GM12878 (cell line): ENCODE results near the gene ZNF366. TPM values are rescaled to one million over a fixed set of nuclear protein-coding genes. Genes with fewer than 3 reads are reported as not detected.

Experiments
- ASH2L ChIP-seq: fragments of 300-600, 200-600 bp; sonication (generic); IDR thresholded peaks from 2 replicates; pipeline ENCODE4 v1.6.1; 2017; ENCODE audit warnings: low read depth, mild to moderate bottlenecking, borderline replicate concordance
- BACH1 ChIP-seq: fragments of 450-650 bp; IDR thresholded peaks from 2 replicates; pipeline ENCODE4 v1.6.1; 2017; ENCODE audit warnings: mild to moderate bottlenecking, borderline replicate concordance
- EGR1 ChIP-seq, 2 experiments: IDR thresholded peaks; 1 replicate in 1 of 2; 2 replicates in 1 of 2; pipeline ENCODE4 v1.6.1; 2011 to 2012; ENCODE audit warnings: low read depth in 2 of 2, low read length in 2 of 2, borderline replicate concordance in 1 of 2, mild to moderate bottlenecking in 1 of 2, moderate library complexity in 1 of 2
- EP300 ChIP-seq, 2 experiments: fragments of 150-350 bp in 1 of 2; IDR thresholded peaks; 2 replicates each; pipeline ENCODE4 v1.6.1; 2011 to 2012; ENCODE audit warnings: low read depth in 2 of 2, low read length in 2 of 2, borderline replicate concordance in 1 of 2, improper control_type of control experiment in 1 of 2, inconsistent platforms in 1 of 2; ENCODE audit not compliant: control insufficient read depth in 1 of 2
- GATAD2B ChIP-seq: fragments of 450-650 bp; conservative IDR thresholded peaks from 2 replicates; pipeline ENCODE4 v1.6.1; 2017; ENCODE audit warnings: low read depth, mild to moderate bottlenecking, moderate library complexity
- HDAC6 ChIP-seq: fragments of 200-600 bp; sonication (generic); IDR thresholded peaks from one replicate; pipeline ENCODE4 v1.8.0; 2017; ENCODE audit warnings: antibody characterized with exemption; ENCODE audit not compliant: unreplicated experiment
- MEF2B ChIP-seq: fragments of 450-650 bp; IDR thresholded peaks from 2 replicates; pipeline ENCODE4 v1.6.1; 2018; ENCODE audit warnings: mild to moderate bottlenecking, moderate library complexity; ENCODE audit not compliant: partially characterized antibody, poor library complexity, severe bottlenecking
- MTA2 ChIP-seq: fragments of 450-650 bp; IDR thresholded peaks from 2 replicates; pipeline ENCODE4 v1.6.1; 2016; ENCODE audit warnings: low read depth, mild to moderate bottlenecking, moderate library complexity
- NFYB ChIP-seq: IDR thresholded peaks from 2 replicates; pipeline ENCODE4 v1.6.1; 2011; ENCODE audit warnings: low read depth, mild to moderate bottlenecking, low read length, improper control_type of control experiment, moderate library complexity; ENCODE audit not compliant: insufficient read depth
- PAX8 ChIP-seq: fragments of 450-650 bp; IDR thresholded peaks from 2 replicates; pipeline ENCODE4 v1.6.1; 2017; ENCODE audit warnings: mild to moderate bottlenecking, moderate library complexity
- RCOR1 ChIP-seq: conservative IDR thresholded peaks from 2 replicates; pipeline ENCODE4 v1.6.1; 2012; ENCODE audit warnings: low read depth, low read length, improper control_type of control experiment
- RELA ChIP-seq: fragments of 450-650 bp; IDR thresholded peaks from 2 replicates; pipeline ENCODE4 v1.8.0; 2014; ENCODE audit warnings: borderline replicate concordance; ENCODE audit not compliant: partially characterized antibody
- TCF3 ChIP-seq: IDR thresholded peaks from 2 replicates; pipeline ENCODE4 v1.6.1; 2012; ENCODE audit warnings: low read depth, mild to moderate bottlenecking, low read length, borderline replicate concordance; ENCODE audit not compliant: insufficient read depth
- polyA plus RNA-seq, 11 experiments: library from polyadenylated mRNA; depleted of rRNA in 4 of 11; unstranded in 6 of 11; stranded (reverse) in 5 of 11; fragments of >200 nt; fragmentation: Nextera tagmentation in 4 of 11; fragmentation: Illumina TruSeq in 1 of 11; extraction: Ambion mirVana in 4 of 11; extraction: Trizol in 1 of 11; gene quantifications; 1 replicate in 1 of 11; 2 replicates in 10 of 11; pipeline versions ENCODE4 v1.2.1 to v1.2.3, GENCODE V29; 2011 to 2016; ENCODE audit warnings: inconsistent platforms in 2 of 11, missing spikeins in 2 of 11, low read depth in 1 of 11
- total RNA-seq, 4 experiments: library from RNA; depleted of rRNA in 3 of 4; stranded (reverse); fragments of >200 nt in 3 of 4; fragmentation: Illumina TruSeq in 1 of 4; extraction: Trizol in 1 of 4; gene quantifications; 2 replicates each; pipeline versions ENCODE4 v1.2.1 to v1.2.3, GENCODE V29; 2013 to 2021
- TF ChIP-seq, protein P1 (sequence below): fragments of 150-350 bp; IDR thresholded peaks from 2 replicates; pipeline ENCODE4 v1.6.1; 2014; ENCODE audit warnings: mild to moderate bottlenecking, low read depth, low read length
- TF ChIP-seq, protein P2 (sequence below): fragments of 450-650 bp; IDR thresholded peaks from 2 replicates; pipeline ENCODE4 v1.6.1; 2016; ENCODE audit warnings: mild to moderate bottlenecking
- TF ChIP-seq, protein P3 (sequence below), 3 experiments: IDR thresholded peaks in 2 of 3; conservative IDR thresholded peaks in 1 of 3; 2 replicates each; pipeline ENCODE4 v1.5.1; 2011; ENCODE audit warnings: low read depth in 3 of 3, low read length in 3 of 3, mild to moderate bottlenecking in 3 of 3, control low read depth in 2 of 3, moderate library complexity in 2 of 3, inconsistent platforms in 1 of 3, mixed read lengths in 1 of 3; ENCODE audit not compliant: control insufficient read depth in 2 of 3, insufficient read depth in 1 of 3; ENCODE audit errors: extremely low read depth in 1 of 3
- TF ChIP-seq, protein P4 (sequence below): IDR thresholded peaks from 2 replicates; pipeline ENCODE4 v1.6.1; 2012; ENCODE audit warnings: low read depth, low read length, improper control_type of control experiment
- TF ChIP-seq, protein P5 (sequence below): fragments of 450-650 bp; IDR thresholded peaks from 2 replicates; pipeline ENCODE4 v1.6.1; 2018; ENCODE audit warnings: mild to moderate bottlenecking, low read depth, moderate library complexity; ENCODE audit not compliant: partially characterized antibody

The ZNF366 gene
- total and polyA plus RNA-seq, 10 of the 15 experiments (the other 5 are each of a cell fraction or from before 2014, with no cell fraction given), result 0.01 to 0.18 (median 0.04) TPM; not detected in 6

DNA sequence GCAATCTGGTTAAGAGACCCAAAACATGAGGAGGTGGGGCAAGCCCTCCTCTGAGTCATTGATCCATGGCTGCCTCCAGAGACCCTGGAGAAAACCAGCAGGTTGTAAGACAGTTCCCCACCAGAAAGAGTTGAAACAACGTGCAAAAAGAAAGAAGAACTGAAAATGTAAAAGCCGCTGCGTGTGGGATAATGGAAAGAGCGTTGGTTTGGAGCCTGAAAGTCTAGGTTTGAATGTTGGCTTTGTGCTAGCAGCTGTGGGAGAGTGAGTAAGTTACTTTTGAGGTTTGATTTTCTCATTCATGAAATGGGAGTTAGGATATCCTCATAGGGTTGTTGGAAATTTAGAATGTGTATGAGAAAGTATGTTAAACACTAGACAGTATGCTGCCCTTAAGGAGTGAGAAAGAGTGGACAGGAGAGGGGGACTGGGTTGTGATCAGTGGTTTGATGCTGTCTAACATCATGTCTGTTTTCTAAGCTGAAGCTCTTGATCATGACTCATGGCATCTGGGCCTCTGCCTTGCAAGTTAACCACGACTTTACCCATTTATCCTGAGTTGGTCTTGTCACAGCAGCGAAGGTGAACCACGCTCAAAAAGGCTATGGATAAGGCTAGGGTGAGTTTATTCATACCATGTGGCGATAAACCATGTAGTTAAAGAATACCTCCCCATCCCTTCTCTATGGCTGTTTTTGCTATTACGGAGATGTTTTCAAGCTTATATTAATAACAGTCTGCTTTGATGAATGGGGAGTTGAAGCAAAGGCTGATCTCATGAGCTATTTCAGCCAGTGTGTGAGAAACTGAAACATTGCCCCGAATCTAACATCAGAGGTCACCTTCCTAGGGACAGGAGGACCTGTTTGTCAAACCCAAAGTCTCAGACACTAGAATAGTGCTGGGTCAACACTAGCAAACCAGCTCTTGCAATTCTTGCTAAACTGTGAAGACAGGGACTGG is 41.3 kb downstream of the ZNF366 start (continued):
- TF ChIP-seq ASH2L (0 out of 2 replicates have a peak, but pooled peaks have one; percentile 93), BACH1 (no peak), EGR1 (IDR thresholded peaks at IDR 0.05; ENCODE audit: borderline replicate concordance in 1 of 2, low read depth in 2 of 2, low read length in 2 of 2) (no peak; a peak in 1 of 3 replicates), PAX8 (no peak), MTA2 (peak; percentile 89), MEF2B (peak; percentile 85), RCOR1 (no peak; the same call in 1 of the 2 replicates), RELA (no peak), TCF3 (peak; percentile 78; the same call in 1 of the 2 replicates), NFYB (no peak), GATAD2B (peak; percentile 94; the same call in 1 of the 2 replicates), HDAC6 (no peak), EP300 (IDR thresholded peaks at IDR 0.05; ENCODE audit: borderline replicate concordance in 1 of 2, control insufficient read depth in 1 of 2, low read depth in 2 of 2, low read length in 2 of 2) (peak; percentile 85 to 92)
- TF ChIP-seq, protein P1, sequence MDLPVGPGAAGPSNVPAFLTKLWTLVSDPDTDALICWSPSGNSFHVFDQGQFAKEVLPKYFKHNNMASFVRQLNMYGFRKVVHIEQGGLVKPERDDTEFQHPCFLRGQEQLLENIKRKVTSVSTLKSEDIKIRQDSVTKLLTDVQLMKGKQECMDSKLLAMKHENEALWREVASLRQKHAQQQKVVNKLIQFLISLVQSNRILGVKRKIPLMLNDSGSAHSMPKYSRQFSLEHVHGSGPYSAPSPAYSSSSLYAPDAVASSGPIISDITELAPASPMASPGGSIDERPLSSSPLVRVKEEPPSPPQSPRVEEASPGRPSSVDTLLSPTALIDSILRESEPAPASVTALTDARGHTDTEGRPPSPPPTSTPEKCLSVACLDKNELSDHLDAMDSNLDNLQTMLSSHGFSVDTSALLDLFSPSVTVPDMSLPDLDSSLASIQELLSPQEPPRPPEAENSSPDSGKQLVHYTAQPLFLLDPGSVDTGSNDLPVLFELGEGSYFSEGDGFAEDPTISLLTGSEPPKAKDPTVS, result no peak
- TF ChIP-seq, protein P2, sequence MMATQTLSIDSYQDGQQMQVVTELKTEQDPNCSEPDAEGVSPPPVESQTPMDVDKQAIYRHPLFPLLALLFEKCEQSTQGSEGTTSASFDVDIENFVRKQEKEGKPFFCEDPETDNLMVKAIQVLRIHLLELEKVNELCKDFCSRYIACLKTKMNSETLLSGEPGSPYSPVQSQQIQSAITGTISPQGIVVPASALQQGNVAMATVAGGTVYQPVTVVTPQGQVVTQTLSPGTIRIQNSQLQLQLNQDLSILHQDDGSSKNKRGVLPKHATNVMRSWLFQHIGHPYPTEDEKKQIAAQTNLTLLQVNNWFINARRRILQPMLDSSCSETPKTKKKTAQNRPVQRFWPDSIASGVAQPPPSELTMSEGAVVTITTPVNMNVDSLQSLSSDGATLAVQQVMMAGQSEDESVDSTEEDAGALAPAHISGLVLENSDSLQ, result no peak; the same call in 1 of the 2 replicates
- TF ChIP-seq, protein P3, sequence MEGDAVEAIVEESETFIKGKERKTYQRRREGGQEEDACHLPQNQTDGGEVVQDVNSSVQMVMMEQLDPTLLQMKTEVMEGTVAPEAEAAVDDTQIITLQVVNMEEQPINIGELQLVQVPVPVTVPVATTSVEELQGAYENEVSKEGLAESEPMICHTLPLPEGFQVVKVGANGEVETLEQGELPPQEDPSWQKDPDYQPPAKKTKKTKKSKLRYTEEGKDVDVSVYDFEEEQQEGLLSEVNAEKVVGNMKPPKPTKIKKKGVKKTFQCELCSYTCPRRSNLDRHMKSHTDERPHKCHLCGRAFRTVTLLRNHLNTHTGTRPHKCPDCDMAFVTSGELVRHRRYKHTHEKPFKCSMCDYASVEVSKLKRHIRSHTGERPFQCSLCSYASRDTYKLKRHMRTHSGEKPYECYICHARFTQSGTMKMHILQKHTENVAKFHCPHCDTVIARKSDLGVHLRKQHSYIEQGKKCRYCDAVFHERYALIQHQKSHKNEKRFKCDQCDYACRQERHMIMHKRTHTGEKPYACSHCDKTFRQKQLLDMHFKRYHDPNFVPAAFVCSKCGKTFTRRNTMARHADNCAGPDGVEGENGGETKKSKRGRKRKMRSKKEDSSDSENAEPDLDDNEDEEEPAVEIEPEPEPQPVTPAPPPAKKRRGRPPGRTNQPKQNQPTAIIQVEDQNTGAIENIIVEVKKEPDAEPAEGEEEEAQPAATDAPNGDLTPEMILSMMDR (IDR thresholded peaks at IDR 0.05 in 2 of 3, conservative IDR thresholded peaks at IDR 0.05 in 1 of 3; ENCODE audit: control insufficient read depth in 2 of 3, extremely low read depth in 1 of 3, insufficient read depth in 1 of 3, low read depth in 3 of 3, low read length in 3 of 3), result no peak
- TF ChIP-seq, protein P4, sequence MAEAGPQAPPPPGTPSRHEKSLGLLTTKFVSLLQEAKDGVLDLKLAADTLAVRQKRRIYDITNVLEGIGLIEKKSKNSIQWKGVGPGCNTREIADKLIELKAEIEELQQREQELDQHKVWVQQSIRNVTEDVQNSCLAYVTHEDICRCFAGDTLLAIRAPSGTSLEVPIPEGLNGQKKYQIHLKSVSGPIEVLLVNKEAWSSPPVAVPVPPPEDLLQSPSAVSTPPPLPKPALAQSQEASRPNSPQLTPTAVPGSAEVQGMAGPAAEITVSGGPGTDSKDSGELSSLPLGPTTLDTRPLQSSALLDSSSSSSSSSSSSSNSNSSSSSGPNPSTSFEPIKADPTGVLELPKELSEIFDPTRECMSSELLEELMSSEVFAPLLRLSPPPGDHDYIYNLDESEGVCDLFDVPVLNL, result no peak
- TF ChIP-seq, protein P5, sequence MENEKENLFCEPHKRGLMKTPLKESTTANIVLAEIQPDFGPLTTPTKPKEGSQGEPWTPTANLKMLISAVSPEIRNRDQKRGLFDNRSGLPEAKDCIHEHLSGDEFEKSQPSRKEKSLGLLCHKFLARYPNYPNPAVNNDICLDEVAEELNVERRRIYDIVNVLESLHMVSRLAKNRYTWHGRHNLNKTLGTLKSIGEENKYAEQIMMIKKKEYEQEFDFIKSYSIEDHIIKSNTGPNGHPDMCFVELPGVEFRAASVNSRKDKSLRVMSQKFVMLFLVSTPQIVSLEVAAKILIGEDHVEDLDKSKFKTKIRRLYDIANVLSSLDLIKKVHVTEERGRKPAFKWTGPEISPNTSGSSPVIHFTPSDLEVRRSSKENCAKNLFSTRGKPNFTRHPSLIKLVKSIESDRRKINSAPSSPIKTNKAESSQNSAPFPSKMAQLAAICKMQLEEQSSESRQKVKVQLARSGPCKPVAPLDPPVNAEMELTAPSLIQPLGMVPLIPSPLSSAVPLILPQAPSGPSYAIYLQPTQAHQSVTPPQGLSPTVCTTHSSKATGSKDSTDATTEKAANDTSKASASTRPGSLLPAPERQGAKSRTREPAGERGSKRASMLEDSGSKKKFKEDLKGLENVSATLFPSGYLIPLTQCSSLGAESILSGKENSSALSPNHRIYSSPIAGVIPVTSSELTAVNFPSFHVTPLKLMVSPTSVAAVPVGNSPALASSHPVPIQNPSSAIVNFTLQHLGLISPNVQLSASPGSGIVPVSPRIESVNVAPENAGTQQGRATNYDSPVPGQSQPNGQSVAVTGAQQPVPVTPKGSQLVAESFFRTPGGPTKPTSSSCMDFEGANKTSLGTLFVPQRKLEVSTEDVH, result no peak
